ENCODE measurements around the gene MED13L. TPM values are rescaled to one million over a fixed set of nuclear protein-coding genes. Genes with fewer than 3 reads are reported as not detected.
"Not testable (repeated sequence)": the region's sequence is repeated elsewhere in the genome, so short reads cannot be mapped to it uniquely, and the experiment has no call there.

Gene MED13L
- total RNA-seq, 4 donors from 2014 or later, result 158 to 247 (median 166) TPM

DNA sequence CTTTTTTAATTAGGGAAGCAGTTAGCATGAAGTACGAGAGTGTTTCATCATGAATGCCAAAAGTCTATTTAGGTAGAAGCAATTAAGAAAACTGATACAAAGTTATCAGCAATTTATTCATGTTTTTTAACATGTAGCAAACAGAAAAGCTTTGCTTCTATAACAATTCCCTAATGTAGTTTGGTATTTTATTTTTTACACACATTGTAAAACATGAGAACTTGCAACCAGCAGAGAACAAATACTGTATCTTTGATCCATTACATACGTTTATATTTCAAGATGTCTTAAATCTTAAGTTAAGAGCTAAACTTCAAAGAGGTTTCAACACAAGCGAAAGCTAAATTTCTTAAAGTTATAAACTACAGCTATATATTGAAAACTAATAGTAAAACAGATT, 39.3 kb downstream of the MED13L start:
- WGBS, 2 donors, result 76 to 83% methylated on average over 3 of the region's 3 CpGs
- intact Hi-C loops (cut with DNase I; ENCODE audit: low total_unique reads), result no loop called here
- no peak for DNase-seq (ENCODE audit: low spot score in 2 of 2)
- H3K4me3 ChIP-seq (ENCODE audit: low read depth, poor library complexity, severe bottlenecking), result no peak overlapping the region
- TF ChIP-seq POLR2A (IDR thresholded peaks at IDR 0.05), result no peak
- TF ChIP-seq, protein P1, sequence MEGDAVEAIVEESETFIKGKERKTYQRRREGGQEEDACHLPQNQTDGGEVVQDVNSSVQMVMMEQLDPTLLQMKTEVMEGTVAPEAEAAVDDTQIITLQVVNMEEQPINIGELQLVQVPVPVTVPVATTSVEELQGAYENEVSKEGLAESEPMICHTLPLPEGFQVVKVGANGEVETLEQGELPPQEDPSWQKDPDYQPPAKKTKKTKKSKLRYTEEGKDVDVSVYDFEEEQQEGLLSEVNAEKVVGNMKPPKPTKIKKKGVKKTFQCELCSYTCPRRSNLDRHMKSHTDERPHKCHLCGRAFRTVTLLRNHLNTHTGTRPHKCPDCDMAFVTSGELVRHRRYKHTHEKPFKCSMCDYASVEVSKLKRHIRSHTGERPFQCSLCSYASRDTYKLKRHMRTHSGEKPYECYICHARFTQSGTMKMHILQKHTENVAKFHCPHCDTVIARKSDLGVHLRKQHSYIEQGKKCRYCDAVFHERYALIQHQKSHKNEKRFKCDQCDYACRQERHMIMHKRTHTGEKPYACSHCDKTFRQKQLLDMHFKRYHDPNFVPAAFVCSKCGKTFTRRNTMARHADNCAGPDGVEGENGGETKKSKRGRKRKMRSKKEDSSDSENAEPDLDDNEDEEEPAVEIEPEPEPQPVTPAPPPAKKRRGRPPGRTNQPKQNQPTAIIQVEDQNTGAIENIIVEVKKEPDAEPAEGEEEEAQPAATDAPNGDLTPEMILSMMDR (IDR thresholded peaks at IDR 0.05), result no peak

DNA sequence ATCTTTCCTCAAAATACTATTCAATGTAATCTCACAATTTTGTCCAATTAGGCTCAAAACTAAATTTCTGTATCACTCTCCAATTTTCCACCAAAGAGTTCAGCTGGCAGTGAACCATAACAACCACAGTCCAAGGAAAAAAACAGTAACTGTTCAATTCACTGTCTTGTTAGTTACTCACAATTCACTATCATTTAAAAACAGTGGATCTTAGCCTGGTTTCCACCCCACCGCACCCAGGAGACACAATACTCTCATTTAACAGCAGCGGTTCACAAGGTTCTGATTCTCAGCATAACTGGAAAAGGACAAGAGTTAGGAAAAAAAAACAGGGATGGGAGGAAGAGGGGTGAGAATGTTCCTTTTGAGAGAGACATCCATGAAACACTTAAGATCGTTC, 40.5 kb downstream of the MED13L start:
- intact Hi-C loops (cut with DNase I; ENCODE audit: low total_unique reads), result no loop called here
- 49 to 53% methylated on average over 3 of the region's 3 CpGs for WGBS, 2 donors
- no peak for TF ChIP-seq POLR2A (IDR thresholded peaks at IDR 0.05)
- TF ChIP-seq, protein P1 (IDR thresholded peaks at IDR 0.05), result no peak
- H3K4me3 ChIP-seq (ENCODE audit: low read depth, poor library complexity, severe bottlenecking), result no peak overlapping the region
- DNase-seq (ENCODE audit: low spot score in 2 of 2), result no peak

DNA sequence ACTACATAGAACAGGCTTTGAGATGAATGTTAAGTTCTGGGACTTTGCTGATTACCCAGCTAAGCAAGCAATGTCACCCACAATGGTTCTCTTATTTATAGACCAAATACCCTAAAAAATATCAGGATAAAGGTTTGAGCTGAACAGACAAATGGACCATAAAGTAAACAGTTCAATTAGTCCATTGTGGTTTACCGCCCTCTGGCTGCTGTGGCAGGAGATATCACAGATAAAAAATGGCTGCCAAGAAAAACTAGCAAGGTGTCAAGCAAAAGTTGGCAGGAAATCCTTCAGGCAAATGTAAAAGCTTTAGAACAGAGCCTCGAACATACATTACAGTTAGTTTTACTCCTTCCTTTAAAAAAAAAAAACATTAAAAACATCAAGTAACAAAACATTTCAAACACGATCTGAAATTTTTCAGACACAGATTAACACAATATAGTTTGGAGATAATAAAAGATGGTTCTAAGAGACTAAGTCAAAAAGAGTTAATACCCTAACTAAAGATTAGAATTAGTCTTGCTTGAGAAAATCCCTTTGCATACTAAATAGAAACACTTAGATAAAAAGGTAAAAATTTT, 41.3 kb downstream of the MED13L start:
- TF ChIP-seq, protein P1 (IDR thresholded peaks at IDR 0.05), result peak in 1 of 3 donors; percentile 39
- TF ChIP-seq POLR2A (IDR thresholded peaks at IDR 0.05), result no peak
- intact Hi-C loops (cut with DNase I; ENCODE audit: low total_unique reads), result no loop called here
- H3K4me3 ChIP-seq (ENCODE audit: low read depth, poor library complexity, severe bottlenecking), result no peak overlapping the region
- 12 to 15% methylated on average over 3 of the region's 3 CpGs for WGBS, 2 donors
- DNase-seq (ENCODE audit: low spot score in 2 of 2), result peak in 1 of 2 donors; percentile 34

DNA sequence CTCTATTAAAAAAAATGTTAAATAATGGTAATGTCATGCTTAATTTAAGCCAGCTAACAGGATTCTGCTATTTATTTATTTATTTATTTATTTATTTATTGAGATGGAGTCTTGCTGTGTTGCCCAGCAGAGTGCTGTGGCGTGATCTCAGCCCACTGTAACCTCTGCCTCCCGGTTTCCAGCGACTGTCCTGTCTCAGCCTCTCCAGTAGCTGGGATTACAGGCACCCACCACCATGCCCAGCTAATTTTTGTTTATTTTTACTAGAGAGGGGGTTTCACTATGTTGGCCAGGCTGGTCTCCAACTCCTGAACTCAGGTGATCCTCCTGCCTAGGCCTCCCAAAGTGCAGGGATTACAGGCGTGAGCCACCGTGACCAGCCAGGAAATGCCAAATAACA, 43.3 kb downstream of the MED13L start:
- 97% methylated on average over 5 of the region's 5 CpGs for WGBS, 2 donors
- H3K4me3 ChIP-seq (ENCODE audit: low read depth, poor library complexity, severe bottlenecking), result not testable (repeated sequence)

DNA sequence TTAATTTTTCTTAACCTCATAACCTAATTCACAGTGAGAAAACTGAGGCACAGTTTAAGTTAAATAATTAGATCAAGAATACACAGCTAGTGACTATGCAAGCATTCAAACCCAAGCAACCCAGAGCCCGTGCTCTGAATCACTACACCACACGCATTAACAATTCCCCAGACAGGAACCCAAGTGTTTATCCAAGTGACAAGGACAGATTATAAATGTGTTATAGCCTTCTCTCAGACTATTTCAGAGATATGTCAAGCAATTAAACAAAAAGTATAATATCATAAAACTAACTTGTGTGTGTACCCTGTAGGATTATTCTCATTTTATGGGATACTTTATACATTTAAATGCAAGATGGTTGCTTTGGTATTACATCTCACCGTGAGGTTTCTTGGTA, 43.8 kb downstream of the MED13L start:
- TF ChIP-seq, protein P1 (IDR thresholded peaks at IDR 0.05), result no peak
- no peak for TF ChIP-seq POLR2A (IDR thresholded peaks at IDR 0.05)
- intact Hi-C loops (cut with DNase I; ENCODE audit: low total_unique reads), result no loop called here
- H3K4me3 ChIP-seq (ENCODE audit: low read depth, poor library complexity, severe bottlenecking), result no peak overlapping the region
- no peak for DNase-seq (ENCODE audit: low spot score in 2 of 2)
- 88 to 91% methylated on average over 3 of the region's 3 CpGs for WGBS, 2 donors

More for the DNA sequence above, 43.3 kb downstream of the MED13L start:
- DNase-seq (ENCODE audit: low spot score in 2 of 2); intact Hi-C loops (cut with DNase I; ENCODE audit: low total_unique reads): not testable (repeated sequence)

DNA sequence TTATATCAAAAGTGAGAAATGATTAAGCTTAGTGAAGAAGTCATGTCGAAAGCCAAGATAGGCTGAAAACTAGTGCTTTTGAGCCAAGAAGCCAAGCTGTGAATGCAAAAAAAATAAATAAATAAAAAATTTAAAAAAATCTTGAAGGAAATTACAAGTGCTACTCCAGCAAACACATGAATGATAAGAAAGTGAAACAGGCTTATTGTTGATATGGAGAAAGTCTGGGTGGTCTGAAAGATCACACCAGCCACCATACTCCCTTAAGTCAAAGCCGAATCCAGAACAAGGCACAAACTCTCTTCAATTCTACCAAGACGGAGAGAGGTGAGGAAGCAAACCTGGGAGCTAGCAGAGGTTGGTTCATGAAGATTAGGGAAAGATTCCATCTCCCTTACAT, 49.7 kb downstream of the MED13L start:
- TF ChIP-seq, protein P1 (IDR thresholded peaks at IDR 0.05), result no peak
- no peak for TF ChIP-seq POLR2A (IDR thresholded peaks at IDR 0.05)
- DNase-seq (ENCODE audit: low spot score in 2 of 2), result no peak
- no peak overlapping the region for H3K4me3 ChIP-seq (ENCODE audit: low read depth, poor library complexity, severe bottlenecking)
- WGBS, 2 donors, result 91 to 96% methylated on average over 3 of the region's 3 CpGs
- intact Hi-C loops (cut with DNase I; ENCODE audit: low total_unique reads), result no loop called here

Measured in lower leg skin (tissue), 4 donors.